RPMI8226 (cell line): ENCODE data around the gene MSRB1.
"Not testable (repeated sequence)": the region's sequence is repeated elsewhere in the genome, so short reads cannot be mapped to it uniquely, and the experiment has no call there.

Experiments
- DNase-seq: peaks from one replicate; pipeline ENCODE4 v3.0.0-alpha.2; 2015

Gene MSRB1

GRCh38 chr16:1960665-1961630, 17.9 kb upstream of the MSRB1 start:
- peak; percentile 60 for DNase-seq

- peak; percentile 97 for DNase-seq
These were observed 16.5 kb upstream of the MSRB1 start, which contains the start of gene NDUFB10 for GRCh38 chr16:1959269-1960039. NDUFB10 (plus strand) TSS chr16:1959538; CDS start chr16:1959625, 87 bp downstream.

DNA sequence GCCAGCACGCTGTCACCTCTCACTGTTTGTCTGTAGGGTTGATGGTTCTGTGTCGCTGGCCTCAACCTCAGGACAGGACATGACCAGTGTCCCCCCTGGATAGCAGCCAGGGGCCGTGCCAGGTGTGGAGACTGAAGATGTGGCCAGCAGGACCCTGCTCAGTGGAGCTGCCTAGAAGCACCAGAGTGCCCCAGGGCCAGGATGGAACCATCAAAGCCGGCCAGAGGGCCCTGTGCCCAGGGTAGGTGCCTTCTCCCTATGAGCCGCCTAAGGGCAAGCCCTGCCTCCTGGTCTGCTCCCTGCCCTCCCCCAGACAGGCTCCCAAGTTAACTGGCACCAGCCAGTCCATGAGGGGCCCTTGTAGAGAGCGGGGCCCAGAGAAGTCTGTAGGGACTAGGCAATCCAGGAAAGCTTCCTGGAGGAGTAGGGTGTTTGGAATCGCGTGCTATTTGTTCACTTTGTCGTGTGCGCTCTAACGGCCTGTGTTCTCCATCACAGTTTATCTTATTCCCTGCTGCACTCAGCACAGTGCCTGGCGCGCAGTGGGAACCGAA, 15.8 kb upstream of the MSRB1 start:
- no peak for DNase-seq

DNA sequence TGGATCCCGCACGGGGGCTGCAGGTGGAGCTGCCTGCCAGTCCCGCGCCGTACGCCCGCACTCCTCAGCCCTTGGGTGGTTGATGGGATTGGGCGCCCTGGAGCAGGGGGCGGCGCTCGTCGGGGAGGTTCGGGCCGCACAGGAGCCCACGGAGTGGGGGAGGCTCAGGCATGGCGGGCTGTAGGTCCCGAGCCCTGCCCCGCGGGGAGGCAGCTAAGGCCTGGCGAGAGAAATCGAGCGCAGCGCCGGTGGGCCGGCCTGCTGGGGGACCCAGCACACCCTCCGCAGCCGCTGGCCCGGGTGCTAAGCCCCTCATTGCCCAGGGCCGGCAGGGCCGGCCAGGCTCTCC, 15.1 kb upstream of the MSRB1 start:
- DNase-seq: not testable (repeated sequence)

- DNase-seq: not testable (repeated sequence)
These were observed 14.6 kb upstream of the MSRB1 start for GRCh38 chr16:1957434-1958142.

- no peak for DNase-seq
These were observed 10.7 kb upstream of the MSRB1 start for GRCh38 chr16:1953734-1954133.

DNA sequence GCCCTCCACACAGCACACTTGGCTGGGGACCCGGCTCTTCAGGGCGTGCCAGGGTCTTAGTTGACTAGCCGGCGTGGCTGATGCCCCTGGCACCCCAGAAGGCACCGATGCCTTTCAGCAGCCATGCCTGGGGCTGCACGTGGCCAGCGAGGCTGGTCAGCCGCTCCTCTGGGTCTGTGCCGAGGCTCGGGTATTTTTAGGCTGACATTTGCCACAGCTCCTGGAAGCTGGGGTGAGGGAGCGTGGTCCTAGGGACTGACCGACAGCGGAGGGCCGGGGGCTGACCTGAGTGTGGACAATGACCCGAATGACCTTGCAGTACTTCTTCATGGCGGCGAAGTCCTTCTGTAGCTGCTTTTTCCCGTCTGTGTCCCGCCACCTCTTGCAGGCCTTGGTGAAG, 7.6 kb upstream of the MSRB1 start:
- DNase-seq: no peak

DNA sequence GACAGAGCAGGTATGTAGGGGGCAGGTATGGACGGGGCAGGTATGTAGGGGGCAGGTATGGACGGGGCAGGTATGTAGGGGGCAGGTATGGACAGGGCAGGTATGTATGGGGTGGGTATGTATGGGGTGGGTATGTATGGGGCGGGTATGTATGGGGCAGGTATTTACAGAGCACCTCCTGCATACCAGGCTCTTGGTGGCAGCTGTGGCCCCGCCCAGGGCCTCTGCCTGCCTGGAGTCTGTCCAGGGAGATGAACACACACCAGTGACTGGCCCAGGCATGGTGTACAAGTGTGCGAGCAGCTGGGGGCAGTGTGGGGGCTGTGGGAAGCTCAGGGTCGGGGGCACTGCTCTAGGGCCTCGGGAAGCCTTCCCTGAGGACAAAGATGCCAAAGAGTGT, 7.0 kb upstream of the MSRB1 start:
- no peak for DNase-seq

DNA sequence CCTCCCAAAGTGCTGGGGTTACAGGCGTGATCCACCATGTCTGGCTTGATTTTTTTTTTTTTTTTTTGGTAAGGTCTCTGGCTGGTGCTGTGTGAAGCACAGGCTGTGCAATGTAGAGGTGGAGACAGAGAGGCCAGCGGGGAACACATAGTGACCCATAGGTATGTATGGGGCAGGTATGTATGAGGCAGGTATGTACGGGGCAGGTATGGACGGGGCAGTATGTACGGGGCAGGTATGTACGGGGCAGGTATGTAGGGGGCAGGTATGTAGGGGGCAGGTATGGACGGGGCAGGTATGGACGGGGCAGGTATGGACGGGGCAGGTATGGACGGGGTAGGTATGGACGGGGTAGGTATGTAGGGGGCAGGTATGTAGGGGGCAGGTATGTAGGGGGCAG, 6.5 kb upstream of the MSRB1 start:
- no peak for DNase-seq

- DNase-seq: no peak
These were observed 4.3 kb upstream of the MSRB1 start for GRCh38 chr16:1947369-1947670.

DNA sequence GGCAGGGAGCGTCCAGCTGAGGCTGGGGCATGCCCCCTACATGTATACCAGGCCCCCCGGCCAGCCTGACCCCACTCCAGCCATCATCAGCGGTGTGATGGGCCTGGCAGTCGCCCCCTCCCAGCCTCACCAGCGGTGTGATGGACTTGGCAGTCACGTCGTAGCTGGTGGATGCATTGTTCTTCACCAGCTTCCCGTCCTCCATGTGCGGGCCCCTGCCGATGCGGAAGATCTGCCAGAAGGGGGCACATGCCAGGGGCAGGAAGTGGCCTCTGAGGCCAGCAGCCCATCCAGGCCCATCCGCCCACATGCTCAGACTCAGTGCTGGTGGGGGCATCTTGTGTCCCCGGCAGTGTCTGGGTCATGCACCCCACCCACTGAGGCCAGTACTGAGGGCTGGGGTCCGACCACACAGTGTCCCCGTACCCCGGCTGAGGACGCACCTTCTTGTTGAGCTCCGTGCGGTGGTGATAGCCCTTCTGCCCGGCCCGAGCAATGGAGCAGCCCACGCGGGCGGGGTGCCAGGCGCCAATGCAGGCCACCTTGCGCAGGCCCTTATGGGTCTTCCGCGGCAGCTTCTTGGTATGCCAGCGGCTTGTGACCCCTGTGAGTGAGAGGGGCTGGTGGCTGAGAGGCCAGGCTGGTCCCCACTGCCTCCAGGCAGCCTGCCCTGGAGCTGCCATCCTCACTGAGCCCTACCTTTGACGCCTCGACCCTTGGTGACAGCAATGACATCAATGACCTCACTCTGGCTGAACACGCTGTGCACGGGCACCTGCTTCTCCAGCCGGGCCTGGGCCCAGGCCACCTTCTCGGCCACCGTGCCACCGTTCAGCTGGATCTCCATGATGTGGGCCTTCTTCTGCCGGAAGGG, 3.7 kb upstream of the MSRB1 start:
- DNase-seq: no peak

- DNase-seq: no peak
These were observed 2.8 kb upstream of the MSRB1 start for GRCh38 chr16:1945559-1946391.

DNA sequence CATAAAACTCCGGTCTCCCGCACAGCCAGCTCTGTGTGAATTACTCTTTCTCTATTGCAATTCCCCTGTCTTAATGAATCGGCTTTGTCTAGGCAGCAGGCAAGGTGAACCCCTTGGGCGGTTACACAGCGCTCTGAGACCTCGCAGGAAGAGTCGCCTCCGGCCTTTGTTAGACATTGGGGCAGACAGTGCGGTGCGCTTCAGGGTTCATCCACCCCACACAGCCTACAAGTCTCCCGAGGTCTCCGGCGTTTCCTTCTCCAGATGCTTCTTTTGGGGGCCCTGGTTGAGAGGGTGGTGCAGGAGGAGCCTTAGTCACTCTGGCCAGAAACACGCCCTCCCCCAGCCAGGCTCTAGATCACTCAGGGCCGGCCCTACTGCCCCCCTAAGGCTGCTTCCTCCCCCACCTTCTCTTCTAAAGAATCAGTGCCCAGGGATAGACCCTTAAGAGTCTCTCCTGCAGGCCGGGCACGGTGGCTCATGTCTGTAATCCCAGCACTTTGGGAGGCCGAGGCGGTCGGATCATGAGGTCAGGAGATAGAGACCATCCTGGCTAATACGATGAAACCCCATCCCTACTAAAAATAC, 1.7 kb upstream of the MSRB1 start:
- no peak for DNase-seq

DNA sequence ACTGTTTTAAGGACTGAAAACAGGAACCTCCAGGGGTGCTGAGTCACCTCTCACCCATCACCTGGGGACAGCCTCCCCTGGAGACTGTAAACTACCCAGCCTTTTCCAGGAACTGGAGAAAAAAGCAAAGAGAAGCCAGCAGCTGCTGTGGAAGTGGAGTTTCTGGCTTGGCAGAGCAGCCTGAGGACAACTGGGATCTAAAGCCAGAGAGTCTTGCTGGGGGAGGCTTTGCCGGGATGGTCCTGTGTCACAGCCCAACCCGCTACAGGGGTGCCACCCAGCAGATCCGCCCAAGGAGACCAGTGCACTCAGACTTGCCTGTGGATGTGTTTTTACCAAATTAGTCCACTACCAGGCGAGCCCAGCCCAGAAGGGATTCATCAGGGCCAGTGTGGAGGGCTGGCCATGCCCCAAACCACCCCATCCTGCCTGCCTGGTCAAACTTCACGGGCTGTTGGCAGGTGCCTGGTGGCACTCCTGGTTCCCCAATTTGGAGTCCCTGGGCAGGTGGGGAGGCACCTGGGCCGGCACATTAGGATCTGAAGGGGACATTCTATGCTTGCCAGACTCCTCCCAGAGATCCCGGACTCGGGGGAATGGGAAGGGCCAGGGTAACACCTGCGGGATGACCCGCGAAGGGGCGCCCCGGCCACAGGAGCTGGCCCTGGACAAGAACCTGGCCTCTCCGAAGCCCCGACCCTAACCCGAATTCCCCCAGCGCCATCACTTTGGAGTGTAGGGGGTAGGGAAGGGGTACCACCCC, 771 bp downstream of the MSRB1 start:
- DNase-seq: peak; percentile 81

DNA sequence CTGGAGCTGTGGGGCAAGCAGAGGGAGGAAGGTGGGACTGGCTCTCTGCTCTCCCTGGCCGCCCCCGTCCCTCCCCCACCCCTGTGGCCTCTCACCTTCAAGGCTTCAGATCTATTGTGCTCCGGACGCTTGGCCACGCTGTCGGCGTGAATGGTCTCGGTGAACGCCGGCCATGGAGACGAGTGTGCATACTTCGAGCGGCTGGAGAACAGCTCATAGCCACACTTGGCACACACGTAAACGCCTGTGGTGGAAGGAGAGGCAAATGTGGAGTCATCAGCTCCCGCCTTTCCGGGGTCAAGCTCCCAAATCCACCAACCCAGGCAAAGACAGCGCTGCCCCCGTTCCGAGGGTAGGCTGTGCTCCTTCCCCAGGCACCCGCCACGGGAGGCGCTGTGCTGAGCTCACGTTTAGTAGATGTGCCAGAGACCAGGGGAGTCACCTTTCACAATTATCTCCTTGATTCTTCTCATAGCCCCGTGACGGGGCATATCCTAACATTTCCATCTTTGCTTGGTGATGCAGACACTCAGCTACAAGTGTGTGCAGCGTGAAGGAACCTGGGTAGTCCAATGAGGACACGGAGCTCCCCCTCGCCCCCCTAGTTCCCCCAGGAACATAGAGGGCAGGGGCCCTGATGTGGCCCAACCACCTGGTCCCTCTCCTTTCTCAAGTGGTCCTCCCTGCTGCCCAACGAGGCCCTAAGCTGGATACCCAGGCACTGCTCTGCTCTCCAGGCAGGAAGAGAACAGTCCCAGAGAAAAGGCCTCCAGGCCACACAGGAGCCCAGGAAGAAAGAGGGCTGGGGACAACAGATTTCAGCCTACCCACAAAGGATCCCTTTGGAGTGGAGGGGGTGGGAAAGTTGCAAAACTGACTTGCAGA, 1.6 kb downstream of the MSRB1 start:
- no peak for DNase-seq

DNA sequence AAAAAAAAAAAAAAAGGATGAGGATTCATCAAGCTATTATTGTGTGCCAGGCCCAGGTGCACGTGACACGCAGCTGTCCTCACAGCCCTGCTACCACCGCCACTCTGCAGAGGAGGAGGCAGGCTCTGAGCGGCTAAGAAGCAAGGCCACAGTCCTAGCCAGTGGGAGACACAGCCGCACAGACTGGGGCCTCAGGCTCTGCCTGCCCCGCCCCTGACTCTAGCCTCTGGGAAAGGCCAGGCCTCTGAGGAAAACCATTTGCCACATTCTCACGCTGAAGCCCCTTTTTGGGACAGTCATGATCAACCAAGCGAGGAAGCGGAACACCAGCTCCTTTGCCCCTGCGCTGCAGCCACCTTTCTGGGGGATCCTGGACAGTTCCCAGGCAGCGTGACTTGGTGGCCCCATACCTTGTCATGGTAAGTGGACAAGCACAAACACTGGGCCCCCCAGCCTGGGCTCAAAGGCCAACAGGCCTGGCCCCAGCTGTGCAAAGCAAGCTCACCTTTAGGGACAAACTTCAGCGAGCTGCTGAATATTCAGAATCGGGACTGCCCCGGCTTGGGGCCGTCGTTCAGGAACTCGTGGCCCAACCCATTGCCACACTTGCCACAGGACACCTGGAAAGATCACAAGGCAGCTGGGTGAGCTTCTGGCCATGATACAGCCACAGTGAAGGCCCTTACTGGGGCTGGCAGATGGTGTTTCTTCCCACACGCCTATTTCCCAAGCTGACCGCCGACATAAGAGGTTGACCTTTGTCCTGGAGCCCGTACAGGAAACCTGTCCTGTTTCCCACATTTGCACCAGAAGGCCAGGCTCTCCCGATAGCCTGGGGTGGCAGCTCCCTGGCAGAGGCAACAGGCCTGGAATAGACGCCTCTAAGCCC, 2.5 kb downstream of the MSRB1 start:
- DNase-seq: no peak

GRCh38 chr16:1939833-1940232, 3.2 kb downstream of the MSRB1 start:
- DNase-seq: not testable (repeated sequence)

DNA sequence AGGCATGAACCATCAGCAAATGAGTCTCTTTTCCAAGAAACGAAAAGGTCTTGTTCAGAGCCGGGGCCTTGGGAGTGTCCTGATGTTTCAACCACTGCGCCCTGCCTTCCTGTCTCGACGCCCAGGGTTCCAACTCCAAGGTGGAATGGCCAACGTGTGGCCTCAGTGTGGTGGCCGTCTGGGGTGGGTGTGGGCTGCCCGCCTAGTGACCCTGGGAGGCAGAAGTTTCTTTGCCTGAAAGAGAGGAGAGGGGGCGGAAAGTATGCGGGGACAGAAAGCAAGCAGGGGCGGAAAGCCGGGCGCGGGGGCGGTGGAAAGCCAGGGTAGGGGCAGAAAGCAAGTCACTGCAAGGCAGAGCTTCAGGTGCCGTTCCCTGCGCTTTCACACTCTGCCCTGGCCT, 4.1 kb downstream of the MSRB1 start:
- DNase-seq: no peak
